Testis (tissue), 3 donors: ENCODE measurements around the gene PLXND1. TPM values are rescaled to one million over a fixed set of nuclear protein-coding genes. Genes with fewer than 3 reads are reported as not detected.

Experiments used
- DNase-seq: peaks from one replicate; pipeline ENCODE4 v3.0.0-alpha.2; 2019
- H3K27ac ChIP-seq, 2 donors: fragments of 200-600 bp; sonication (generic); one replicate each; pipeline ENCODE4 v1.5.1; 2019
- H3K27me3 ChIP-seq: fragments of 200-600 bp; sonication (generic); one replicate; pipeline ENCODE4 v1.5.1; 2019
- H3K36me3 ChIP-seq: fragments of 200-600 bp; sonication (generic); one replicate; pipeline ENCODE4 v1.5.1; 2017; ENCODE audit warnings: low read depth; ENCODE audit errors: missing control alignments
- H3K4me1 ChIP-seq: fragments of 200-600 bp; sonication (generic); one replicate; pipeline ENCODE4 v1.5.1; 2019
- H3K4me3 ChIP-seq, 2 donors: fragments of 200-600 bp; sonication (generic); one replicate each; pipeline ENCODE4 v1.5.1; 2017 to 2019
- H3K9me3 ChIP-seq: fragments of 200-600 bp; sonication (generic); one replicate; pipeline ENCODE4 v1.5.1; 2017
- CTCF ChIP-seq, 3 experiments: fragments of 450-650 bp in 2 of 3; fragments of 200-600 bp in 1 of 3; sonication (generic) in 1 of 3; IDR thresholded peaks; one replicate each; pipeline ENCODE4 v1.5.1; 2016 to 2019; ENCODE audit warnings: antibody characterized with exemption in 3 of 3, mild to moderate bottlenecking in 2 of 3, moderate library complexity in 1 of 3
- POLR2A ChIP-seq: fragments of 450-650 bp; IDR thresholded peaks from one replicate; pipeline ENCODE4 v1.6.1; 2017; ENCODE audit warnings: antibody characterized with exemption, mild to moderate bottlenecking, moderate library complexity
- WGBS, 2 donors: methylation state at CpG; one replicate each; pipeline ENCODE4 v1.1.5; 2018; 5-methylcytosine and 5-hydroxymethylcytosine counted together
- intact Hi-C: fragments of 100-400 bp; cut with DNase I; formaldehyde crosslinking; loops from one replicate; pipeline ENCODE4 v1.15.1; 2023; ENCODE audit warnings: low total_unique reads
- polyA plus RNA-seq: library from polyadenylated mRNA; stranded (reverse); fragments of 350-450 nt; fragmentation: Illumina TruSeq; extraction: RNeasy Lipid Tissue Mini Kit (QIAGEN cat#74804); gene quantifications from one replicate; pipeline ENCODE4 v1.2.3, GENCODE V29; 2014; ENCODE audit warnings: low read depth, low replicate concordance; ENCODE audit not compliant: insufficient read depth
- total RNA-seq, 2 donors: library from RNA; depleted of rRNA; stranded (reverse); fragments of >200 nt; gene quantifications; one replicate each; pipeline ENCODE4 v1.2.3, GENCODE V29; 2016

The PLXND1 gene
- total and polyA plus RNA-seq, 3 donors from 2014 or later, result 50.2 to 87.8 (median 69.2) TPM

GRCh38 chr3:129573493-129573892 lies 33.0 kb downstream of the PLXND1 start:
- no peaks in the 10 kb centered on the region for H3K27me3 ChIP-seq
- peaks cover 12% of the 10 kb centered on the region for H3K4me1 ChIP-seq
- H3K4me3 ChIP-seq, result no peak overlapping the region
- TF ChIP-seq CTCF (IDR thresholded peaks at IDR 0.05) (no peak), POLR2A (no peak)
- H3K36me3 ChIP-seq, result no peaks in the 10 kb centered on the region
- 92 to 93% methylated on average over 11 to 13 of the region's 14 CpGs for WGBS, 2 donors
- H3K9me3 ChIP-seq, result no peaks in the 10 kb centered on the region
- no peak for DNase-seq
- intact Hi-C loops, result no loop called here
- no peak overlapping the region for H3K27ac ChIP-seq

GRCh38 chr3:129572603-129573002 lies 33.9 kb downstream of the PLXND1 start:
- intact Hi-C loops, result no loop called here
- no peak overlapping the region for H3K4me3 ChIP-seq
- TF ChIP-seq CTCF (IDR thresholded peaks at IDR 0.05) (no peak), POLR2A (no peak)
- no peak overlapping the region for H3K27ac ChIP-seq
- no peaks in the 10 kb centered on the region for H3K9me3 ChIP-seq
- H3K4me1 ChIP-seq, result peaks cover 10% of the 10 kb centered on the region
- WGBS, 2 donors, result 84 to 87% methylated on average over 13 to 18 of the region's 18 CpGs
- H3K27me3 ChIP-seq, result no peaks in the 10 kb centered on the region
- no peak for DNase-seq
- no peaks in the 10 kb centered on the region for H3K36me3 ChIP-seq

GRCh38 chr3:129571605-129572547 lies 34.6 kb downstream of the PLXND1 start:
- intact Hi-C loops, result no loop called here
- Histone ChIP-seq H3K27ac (no peak overlapping the region), H3K27me3 (no peaks in the 10 kb centered on the region), H3K36me3 (no peaks in the 10 kb centered on the region), H3K4me1 (peaks cover 11% of the 10 kb centered on the region), H3K9me3 (no peaks in the 10 kb centered on the region), H3K4me3 (no peak overlapping the region)
- DNase-seq, result no peak
- TF ChIP-seq CTCF (IDR thresholded peaks at IDR 0.05), result no peak
- 86 to 96% methylated on average over 7 to 22 of the region's 22 CpGs for WGBS, 2 donors

GRCh38 chr3:129569856-129570255 lies 36.6 kb downstream of the PLXND1 start:
- WGBS, 2 donors, result 95% methylated on average over 7 of the region's 7 CpGs
- no peaks in the 10 kb centered on the region for H3K36me3 ChIP-seq

More at GRCh38 chr3:129569856-129570255, 36.6 kb downstream of the PLXND1 start:
- H3K4me3 ChIP-seq, result no peak overlapping the region
- no peaks in the 10 kb centered on the region for H3K9me3 ChIP-seq
- intact Hi-C loops, result no loop called here
- H3K27ac ChIP-seq, result no peak overlapping the region
- H3K27me3 ChIP-seq, result no peaks in the 10 kb centered on the region
- no peak for DNase-seq
- TF ChIP-seq POLR2A (no peak), CTCF (IDR thresholded peaks at IDR 0.05) (no peak)
- H3K4me1 ChIP-seq, result peaks cover 17% of the 10 kb centered on the region
